Kasumi-1 (cell line): Measurements from ENCODE around the gene TP53RK.
"Not testable (repeated sequence)": the region's sequence is repeated elsewhere in the genome, so short reads cannot be mapped to it uniquely, and the experiment has no call there.

Experiments used
- DNase-seq, 2 experiments: peaks; one replicate each; lab custom pipeline; 2025; lab: John Stamatoyannopoulos, UW

The TP53RK gene

GRCh38 chr20:46683011-46683667 is 6.1 kb downstream of the TP53RK start:
- no peak for DNase-seq

DNA sequence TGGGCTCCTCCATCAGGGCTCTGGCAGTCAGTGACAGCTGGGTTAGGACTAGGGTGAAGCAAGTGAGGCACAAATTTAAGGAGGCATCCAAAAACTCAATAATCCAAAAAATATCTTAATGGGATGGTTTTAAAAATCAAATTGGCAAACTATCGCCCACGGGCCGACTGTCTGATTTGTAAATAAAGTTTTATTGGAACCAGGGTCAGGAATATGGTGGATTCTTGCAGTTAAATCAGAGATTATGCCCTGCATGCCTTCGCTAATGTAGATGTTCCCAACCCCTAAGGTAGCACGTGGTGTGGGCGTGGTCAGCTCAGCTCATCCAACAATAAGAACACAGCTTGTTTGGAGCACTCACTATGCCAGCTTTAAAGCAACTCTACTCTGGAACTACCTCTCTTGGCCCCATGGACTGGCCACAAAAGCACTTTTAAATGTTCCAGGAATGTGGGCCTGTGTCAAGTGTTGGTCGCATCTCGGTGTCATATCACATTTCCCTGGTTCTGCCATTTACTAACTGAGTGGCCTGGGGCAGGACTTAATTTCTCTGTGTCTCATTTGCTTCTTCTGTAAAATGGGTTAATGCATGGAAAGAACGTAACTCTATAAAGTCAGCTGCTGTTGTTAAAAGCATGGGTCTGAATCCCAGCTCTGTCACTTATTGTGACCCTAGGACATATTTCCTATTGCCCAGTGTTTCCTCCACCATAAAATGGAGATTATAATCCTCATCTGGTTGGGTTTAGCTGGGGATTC is 7.0 kb downstream of the TP53RK start:
- no peak for DNase-seq

DNA sequence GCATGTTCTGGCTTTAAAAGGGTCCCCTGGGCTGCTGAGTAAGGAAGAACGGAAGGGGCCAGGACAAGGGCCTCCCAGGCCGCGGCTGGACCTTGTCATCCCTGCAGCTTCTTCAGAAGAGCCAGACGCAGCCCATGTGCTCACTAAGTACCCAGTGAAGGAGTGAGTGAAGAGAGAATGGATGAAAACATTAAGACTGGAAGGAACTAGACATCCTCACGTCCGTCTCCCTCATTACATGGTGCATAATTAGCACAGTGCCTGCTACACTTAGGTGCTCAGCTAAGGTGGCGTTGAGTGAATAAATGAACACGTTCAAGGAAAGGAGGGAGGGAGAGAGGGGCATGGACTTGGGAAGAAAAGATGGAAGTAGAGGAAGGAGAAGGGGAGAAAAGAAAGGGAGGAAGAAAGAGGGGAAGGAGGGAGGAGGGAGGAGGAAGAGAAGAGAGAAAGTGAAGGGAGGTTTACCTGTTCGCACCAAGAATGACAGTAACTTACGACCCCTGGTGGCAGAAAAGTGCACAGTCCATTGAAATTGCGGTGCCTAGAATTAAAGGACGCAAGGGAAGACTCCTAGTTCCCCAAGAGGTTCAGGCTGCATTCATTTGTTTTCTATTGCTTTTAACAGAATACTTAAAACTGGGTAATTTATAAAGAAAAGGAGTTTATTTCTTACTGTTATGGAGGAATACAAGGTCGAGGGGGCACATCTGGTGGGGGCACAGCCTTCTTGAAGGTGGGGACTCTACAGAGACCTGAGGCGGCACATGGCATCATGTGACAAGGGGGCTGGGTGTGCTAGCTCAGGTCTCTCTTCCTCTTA is 8.0 kb downstream of the TP53RK start:
- DNase-seq, result peak; percentile 66 to 75

- DNase-seq, result no peak
Measured at GRCh38 chr20:46680684-46681031, 8.6 kb downstream of the TP53RK start.

DNA sequence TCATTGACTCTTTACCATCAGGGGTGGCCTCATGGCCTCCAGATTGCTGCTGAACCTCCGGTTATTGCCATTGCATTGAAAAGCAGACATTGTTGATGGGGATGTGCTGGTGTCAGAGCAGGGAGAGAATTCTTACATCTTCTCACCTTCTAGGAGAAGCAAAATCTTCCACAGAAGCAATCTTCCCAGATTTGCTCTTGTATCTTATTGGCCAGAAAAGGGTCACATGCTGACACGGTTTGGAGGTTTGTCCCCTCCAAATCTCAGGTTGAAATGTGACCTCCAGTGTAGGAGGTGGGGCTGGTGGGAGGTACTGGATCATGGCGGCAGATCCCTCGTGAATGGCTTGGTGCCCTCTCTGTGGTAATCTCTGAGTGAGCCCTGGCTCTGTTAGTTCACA is 10.7 kb downstream of the TP53RK start:
- no peak for DNase-seq

DNA sequence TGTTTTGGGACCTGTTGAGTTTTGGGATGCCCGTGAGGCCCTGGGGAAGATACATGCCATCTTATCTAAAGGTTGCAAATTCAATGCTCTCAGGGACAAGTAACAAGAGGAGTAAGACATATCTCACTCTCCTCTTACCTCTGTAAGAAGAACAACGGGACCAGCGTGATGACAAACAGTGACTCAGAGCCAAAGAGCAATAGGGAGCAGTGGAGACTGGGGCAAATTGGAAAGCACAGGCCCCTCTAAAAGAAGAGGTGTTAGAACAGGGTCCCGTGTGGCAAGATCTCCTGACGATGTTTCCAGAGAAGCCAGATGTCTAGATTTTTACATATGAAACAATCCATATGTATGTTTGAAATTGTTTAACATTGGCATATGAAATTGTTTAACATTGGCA is 11.6 kb downstream of the TP53RK start:
- no peak for DNase-seq

DNA sequence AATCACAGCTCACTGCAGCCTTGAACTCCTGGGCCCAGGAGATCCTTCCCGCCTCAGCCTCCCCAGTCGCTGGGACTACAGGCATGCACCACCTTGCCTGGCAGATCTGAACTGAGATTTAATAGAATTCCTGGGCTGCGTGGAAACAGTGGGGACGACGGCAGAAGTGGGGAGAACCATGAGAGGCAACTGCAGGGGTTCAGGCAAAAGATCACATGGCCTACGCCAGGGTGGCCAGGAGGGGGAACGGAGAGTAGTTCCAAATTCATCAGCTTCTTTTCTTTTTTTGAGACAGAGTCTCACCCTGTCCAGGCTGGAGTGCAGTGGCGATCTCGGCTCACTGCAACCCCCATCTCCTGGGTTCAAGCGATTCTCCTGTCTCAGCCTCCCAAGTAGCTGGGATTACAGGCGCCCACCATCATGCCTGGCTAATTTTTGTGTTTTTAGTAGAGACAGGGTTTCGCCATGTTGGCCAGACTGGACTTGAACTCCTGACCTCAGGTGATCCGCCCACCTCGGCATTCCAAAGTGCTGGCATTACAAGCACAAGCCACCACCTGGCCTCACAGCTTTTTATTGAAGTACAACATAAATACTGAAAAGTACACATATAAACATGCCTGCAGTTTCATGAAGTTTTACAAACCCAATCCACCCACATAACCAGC is 12.5 kb downstream of the TP53RK start:
- DNase-seq, result not testable (repeated sequence)

DNA sequence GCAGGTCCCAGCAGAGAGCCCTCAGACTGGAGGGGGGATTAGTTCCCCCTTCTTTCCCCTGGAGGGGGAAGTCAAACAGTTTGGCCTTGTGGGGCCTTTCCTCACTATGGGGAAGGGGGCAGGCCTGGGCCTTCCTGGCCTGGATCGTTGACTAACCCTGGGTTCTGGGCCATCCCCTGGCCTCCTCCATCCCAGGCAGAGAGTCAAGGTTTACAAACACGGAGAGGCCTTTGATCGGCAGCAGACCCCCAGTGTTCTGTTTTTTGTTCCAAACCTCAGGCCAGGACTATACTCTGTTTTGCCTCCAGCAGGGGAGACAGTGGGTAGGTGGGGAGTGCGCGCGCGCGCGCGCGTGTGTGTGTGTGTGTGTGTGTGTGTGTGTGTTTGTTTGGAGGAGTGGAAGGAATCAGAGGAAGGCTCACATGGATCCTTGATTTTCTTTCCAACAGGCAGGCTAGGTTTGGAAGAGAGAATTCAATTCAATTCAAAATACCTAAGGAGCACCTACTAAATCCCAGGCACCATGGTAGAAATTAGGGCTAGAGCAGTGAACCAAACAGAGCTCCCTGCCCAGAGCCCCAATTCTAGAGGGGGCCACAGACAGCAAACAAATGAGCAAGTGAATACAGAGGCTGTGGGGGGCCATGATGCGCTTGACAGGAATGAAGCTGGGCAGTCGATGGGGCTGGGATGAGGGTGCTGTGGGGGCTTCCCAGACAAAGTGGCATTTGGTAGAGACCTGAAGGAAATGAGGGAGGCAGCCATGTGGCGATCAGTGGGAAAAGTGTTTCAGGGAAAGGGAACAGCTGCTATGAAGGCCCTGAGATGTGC is 14.8 kb downstream of the TP53RK start:
- no peak for DNase-seq

GRCh38 chr20:46673394-46674252 is 15.6 kb downstream of the TP53RK start:
- no peak for DNase-seq

DNA sequence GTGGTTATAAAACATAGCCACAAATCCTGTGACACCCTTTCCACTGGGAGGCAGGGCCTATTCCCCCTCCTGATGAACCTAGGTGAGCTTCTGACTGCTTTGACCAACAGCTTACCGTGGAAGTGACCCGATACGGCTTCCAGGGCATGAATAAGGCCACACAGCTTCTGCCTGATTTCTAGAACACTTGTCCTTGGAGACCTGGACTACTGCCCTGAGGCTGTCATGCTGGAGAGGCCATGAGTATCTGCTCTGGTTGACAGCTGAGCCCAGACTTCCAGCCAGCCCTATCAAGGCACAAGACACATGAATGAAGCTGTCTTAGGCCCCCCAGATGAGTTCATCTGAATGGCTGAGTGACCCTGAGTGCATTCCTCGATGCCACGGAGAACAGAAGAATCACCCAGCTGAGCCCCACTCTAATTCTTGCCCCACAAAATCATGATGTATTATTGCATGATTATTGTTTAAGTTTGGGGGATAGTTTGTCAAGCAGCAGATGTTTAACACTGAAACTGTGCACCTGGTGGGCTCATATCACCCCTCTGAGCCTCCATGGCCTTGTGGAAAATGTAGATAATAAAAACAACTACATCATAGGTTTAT is 16.6 kb downstream of the TP53RK start:
- no peak for DNase-seq

DNA sequence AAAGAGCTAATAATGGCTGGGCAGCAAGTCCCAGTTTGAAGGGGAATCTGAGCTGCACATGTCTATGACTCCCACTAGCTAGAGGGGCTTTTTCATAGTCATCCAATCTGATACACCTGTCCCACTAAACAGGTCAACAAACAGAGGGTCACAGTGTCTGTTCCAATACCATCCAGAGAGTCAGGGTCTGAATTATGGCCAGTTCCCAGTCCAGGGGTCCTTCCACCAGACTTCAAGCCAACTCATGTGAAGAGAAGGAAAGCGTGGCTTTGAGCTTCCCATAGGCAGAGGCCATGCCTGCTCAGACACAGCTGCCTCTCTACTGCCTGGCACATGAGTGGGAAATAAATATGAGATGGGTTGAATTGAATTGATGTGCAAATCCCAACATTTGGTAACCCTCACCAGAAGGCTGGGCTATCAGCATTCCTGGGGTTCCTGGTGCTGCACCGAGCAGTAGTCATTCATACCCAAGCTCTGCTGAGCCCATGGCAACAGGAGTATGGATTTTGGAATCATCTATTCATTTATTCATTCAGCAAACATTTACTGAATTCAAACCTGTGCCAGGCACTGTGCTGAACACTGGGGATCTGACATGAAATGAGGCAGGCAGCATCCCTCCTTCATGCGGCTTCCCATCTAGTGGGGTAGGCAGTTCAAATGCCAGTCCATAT is 17.2 kb downstream of the TP53RK start:
- no peak for DNase-seq

GRCh38 chr20:46670585-46671584 is 18.4 kb downstream of the TP53RK start:
- DNase-seq, result no peak

DNA sequence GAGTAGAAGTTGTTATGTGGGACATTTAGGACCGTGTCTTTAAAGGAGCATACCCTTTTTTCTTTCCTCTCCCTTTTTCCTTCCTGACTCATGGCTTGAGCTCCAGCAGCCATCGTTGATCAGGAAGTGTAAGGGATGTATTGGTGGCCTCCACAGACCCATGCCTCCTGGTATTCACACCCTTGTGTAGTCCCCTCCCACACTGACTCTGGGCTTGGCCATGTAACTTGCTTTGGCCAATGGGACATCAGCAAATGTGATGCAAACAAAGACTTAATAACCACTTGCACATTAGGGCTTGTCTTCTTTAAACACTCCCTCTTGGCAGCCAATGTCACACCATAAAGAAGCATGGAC is 19.0 kb downstream of the TP53RK start:
- no peak for DNase-seq

- DNase-seq, result no peak
Measured at GRCh38 chr20:46666818-46667515, 22.3 kb downstream of the TP53RK start.

DNA sequence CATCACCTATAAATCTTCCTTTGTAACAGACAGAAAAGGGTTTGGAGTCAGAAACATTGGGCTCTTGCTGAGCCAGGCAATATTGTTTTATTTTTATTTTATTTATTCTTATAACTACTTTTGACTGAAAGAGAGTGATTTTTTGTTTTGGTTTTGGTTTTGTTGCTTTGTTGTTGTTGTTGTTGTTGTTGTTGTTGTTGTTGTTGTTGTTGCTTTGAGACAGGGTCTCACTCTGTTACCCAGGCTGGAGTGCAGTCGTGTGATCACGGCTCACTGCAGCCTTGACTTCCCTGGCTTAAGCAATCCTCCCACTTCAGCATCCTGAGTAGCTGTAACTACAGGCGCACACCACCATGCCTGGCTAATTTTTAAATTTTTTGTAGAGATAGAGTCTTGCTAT is 22.9 kb downstream of the TP53RK start:
- DNase-seq, result no peak

- DNase-seq, result no peak
Measured at GRCh38 chr20:46665602-46666001, 23.6 kb downstream of the TP53RK start.

- no peak for DNase-seq
Measured at GRCh38 chr20:46663531-46663930, 25.7 kb downstream of the TP53RK start.

DNA sequence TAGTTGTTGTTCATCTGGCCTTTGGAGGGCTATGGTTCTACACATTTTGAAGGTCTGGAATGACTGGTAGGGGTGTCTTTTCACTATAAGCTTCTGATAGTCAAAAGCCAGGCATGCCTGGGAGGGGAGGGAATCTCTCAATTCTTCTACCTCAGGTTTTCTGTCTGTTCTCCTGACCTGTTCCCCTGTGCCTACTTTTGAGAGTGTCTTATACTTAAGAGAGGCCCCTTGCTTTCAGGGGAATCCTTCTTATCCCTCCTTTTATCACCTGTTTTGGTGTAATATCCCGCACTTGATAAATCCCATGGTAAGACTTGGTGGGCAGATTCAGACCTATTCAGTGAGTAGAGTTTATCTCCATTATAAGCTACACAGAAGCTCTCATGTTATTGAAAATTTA is 27.6 kb downstream of the TP53RK start:
- DNase-seq, result no peak
